DOHH2 (cell line): ENCODE results near the gene ZNF451.

Experiments
- H3F3A ChIP-seq: fragments of 200-600 bp; sonication (generic), shearing (Covaris generic); 2 replicates; pipeline ENCODE4 v1.6.0; 2016; ENCODE audit warnings: antibody characterized with exemption, mild to moderate bottlenecking; ENCODE audit not compliant: control insufficient read depth, insufficient read depth
- H3K27ac ChIP-seq: fragments of 200-600 bp; sonication (generic); 2 replicates; pipeline ENCODE4 v1.5.1; 2014; ENCODE audit warnings: low read depth, mild to moderate bottlenecking, low read length, moderate library complexity
- H3K27me3 ChIP-seq: fragments of 200-600 bp; sonication (generic); 2 replicates; pipeline ENCODE4 v1.6.1; 2014; ENCODE audit warnings: mild to moderate bottlenecking, low read length, mixed read lengths; ENCODE audit not compliant: control insufficient read depth
- H3K36me3 ChIP-seq: fragments of 200-600 bp; sonication (generic); 2 replicates; pipeline ENCODE4 v1.6.1; 2014; ENCODE audit warnings: mild to moderate bottlenecking, low read length, moderate library complexity, mixed read lengths; ENCODE audit not compliant: control insufficient read depth
- H3K4me1 ChIP-seq: fragments of 200-600 bp; sonication (generic); 2 replicates; pipeline ENCODE4 v1.6.1; 2014; ENCODE audit warnings: mild to moderate bottlenecking, low read length, mixed read lengths; ENCODE audit not compliant: control insufficient read depth
- H3K4me2 ChIP-seq: fragments of 200-600 bp; sonication (generic); 2 replicates; pipeline ENCODE4 v1.6.0; 2014; ENCODE audit warnings: mild to moderate bottlenecking, low read length, moderate library complexity
- H3K4me3 ChIP-seq: fragments of 200-600 bp; sonication (generic); 2 replicates; pipeline ENCODE4 v1.5.1; 2014; ENCODE audit warnings: mild to moderate bottlenecking, low read length, mixed read lengths
- H3K79me2 ChIP-seq: fragments of 200-600 bp; sonication (generic); 2 replicates; pipeline ENCODE4 v1.6.1; 2014; ENCODE audit warnings: mild to moderate bottlenecking, low read length, mixed read lengths; ENCODE audit not compliant: control insufficient read depth
- H3K9me2 ChIP-seq: fragments of 200-600 bp; sonication (generic); replicated peaks from 2 replicates; pipeline ENCODE4 v1.6.1; 2014; ENCODE audit warnings: mild to moderate bottlenecking, low read length, mixed read lengths; ENCODE audit not compliant: control insufficient read depth
- H3K9me3 ChIP-seq: fragments of 200-600 bp; sonication (generic); 2 replicates; pipeline ENCODE4 v1.6.1; 2014; ENCODE audit warnings: antibody characterized with exemption, low read length, mixed read lengths; ENCODE audit not compliant: control insufficient read depth, insufficient read depth
- H4K20me1 ChIP-seq: fragments of 200-600 bp; sonication (generic); 2 replicates; pipeline ENCODE4 v1.6.0; 2014; ENCODE audit warnings: low read depth, mild to moderate bottlenecking, antibody characterized with exemption, low read length, moderate library complexity; ENCODE audit not compliant: control insufficient read depth, insufficient read depth
- CTCF ChIP-seq: fragments of 200-600 bp; sonication (generic); IDR thresholded peaks from one replicate; pipeline ENCODE4 v1.5.1; 2014; ENCODE audit warnings: antibody characterized with exemption, mild to moderate bottlenecking, low read depth, low read length; ENCODE audit not compliant: poor library complexity, severe bottlenecking
- EZH2phosphoT487 ChIP-seq: fragments of 200-600 bp; sonication (generic); IDR thresholded peaks from 2 replicates; pipeline ENCODE4 v1.6.1; 2017; ENCODE audit warnings: borderline replicate concordance, mild to moderate bottlenecking, antibody characterized with exemption, low read length, moderate library complexity, mixed read lengths

The ZNF451 gene

DNA sequence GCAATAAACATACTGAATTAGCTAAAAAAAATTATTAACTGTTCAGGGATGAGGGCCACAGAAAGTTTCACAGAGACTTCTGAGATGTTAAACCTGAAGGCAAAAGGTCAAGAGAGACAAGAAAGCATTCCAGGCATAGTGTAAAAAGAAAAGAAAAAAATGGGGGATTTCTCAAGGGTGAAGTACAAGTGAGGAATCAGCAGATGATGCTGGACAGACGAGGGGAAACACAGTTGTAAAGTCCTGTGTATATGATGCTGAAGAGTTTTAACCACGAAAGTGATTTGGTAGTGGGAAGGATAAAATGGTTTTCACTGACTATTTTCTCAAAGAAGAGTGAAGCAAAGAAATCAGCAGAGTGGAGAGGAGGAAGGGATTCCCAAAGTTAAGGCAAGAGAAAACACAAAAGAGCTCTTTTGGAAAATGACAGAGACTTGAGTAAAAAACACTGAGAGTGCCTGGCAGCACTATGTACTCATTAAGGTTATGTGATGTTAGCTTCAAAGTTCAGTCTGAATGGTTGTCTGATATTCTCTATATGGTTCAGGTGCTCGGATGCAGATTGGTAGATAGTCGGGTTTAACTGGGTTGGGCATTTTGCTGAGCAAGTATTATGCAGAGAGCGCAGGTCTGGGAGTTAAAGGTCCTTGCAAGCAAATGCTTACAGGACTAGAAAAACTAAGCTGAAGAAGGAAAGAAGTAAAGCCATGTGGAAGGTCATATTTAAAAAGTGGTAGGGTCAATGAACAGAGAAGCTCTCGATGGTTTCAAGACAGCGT, 115.8 kb downstream of the ZNF451 start:
- Histone ChIP-seq H3K4me2 (no peak overlapping the region), H3F3A (no peaks in the 10 kb centered on the region), H3K9me2 (no peaks in the 10 kb centered on the region), H3K27ac (no peak overlapping the region), H3K27me3 (no peaks in the 10 kb centered on the region), H3K36me3 (0 out of 2 replicates have a peak, but pooled peaks cover 3% of the 10 kb centered on the region), H3K9me3 (no peaks in the 10 kb centered on the region), H3K79me2 (no peaks in the 10 kb centered on the region), H3K4me1 (peaks cover under 1% of the 10 kb centered on the region; the same call in 1 of the 2 replicates), H3K4me3 (no peak overlapping the region), H4K20me1 (no peaks in the 10 kb centered on the region)
- no peak for TF ChIP-seq CTCF
- TF ChIP-seq EZH2phosphoT487: no peak

- Histone ChIP-seq H3F3A (no peaks in the 10 kb centered on the region), H3K9me3 (no peaks in the 10 kb centered on the region), H3K4me1 (peaks cover 4% of the 10 kb centered on the region; the same call in 1 of the 2 replicates), H3K4me2 (no peak overlapping the region), H3K4me3 (no peak overlapping the region), H3K9me2 (no peaks in the 10 kb centered on the region), H3K36me3 (0 out of 2 replicates have a peak, but pooled peaks cover 3% of the 10 kb centered on the region), H3K27ac (no peak overlapping the region), H3K79me2 (no peaks in the 10 kb centered on the region), H3K27me3 (no peaks in the 10 kb centered on the region), H4K20me1 (no peaks in the 10 kb centered on the region)
- no peak for TF ChIP-seq EZH2phosphoT487
- TF ChIP-seq CTCF: no peak
These were observed 117.2 kb downstream of the ZNF451 start for GRCh38 chr6:57207141-57207540.

DNA sequence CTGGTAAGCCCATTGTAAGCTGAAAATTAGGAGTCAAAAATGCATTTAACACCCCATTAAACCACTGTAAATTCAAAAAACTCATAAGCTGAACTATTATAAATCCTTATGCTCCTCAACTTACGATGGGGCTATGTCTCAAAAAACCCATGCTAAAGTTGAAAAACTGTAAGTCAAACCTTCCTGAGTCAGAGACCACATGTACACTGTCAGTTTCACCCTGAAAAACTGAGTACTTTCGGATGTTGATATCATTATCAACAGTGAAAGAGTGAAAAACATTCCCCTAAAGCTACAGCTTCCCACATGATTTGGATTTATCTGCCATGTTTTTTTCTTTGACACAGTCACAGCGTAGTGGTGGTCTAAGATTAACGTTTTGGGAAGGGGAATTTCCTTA, 117.9 kb downstream of the ZNF451 start:
- H3K36me3 ChIP-seq: 0 out of 2 replicates have a peak, but pooled peaks cover 3% of the 10 kb centered on the region
- H3K9me2 ChIP-seq: no peaks in the 10 kb centered on the region
- no peaks in the 10 kb centered on the region for H3F3A ChIP-seq
- peaks cover 4% of the 10 kb centered on the region; the same call in 1 of the 2 replicates for H3K4me1 ChIP-seq
- no peak overlapping the region for H3K4me2 ChIP-seq
- H3K27ac ChIP-seq: no peak overlapping the region
- peaks cover 2% of the 10 kb centered on the region; the same call in 1 of the 2 replicates for H3K79me2 ChIP-seq
- no peaks in the 10 kb centered on the region for H4K20me1 ChIP-seq
- H3K4me3 ChIP-seq: no peak overlapping the region
- no peak for TF ChIP-seq CTCF
- no peak for TF ChIP-seq EZH2phosphoT487
- no peaks in the 10 kb centered on the region for H3K9me3 ChIP-seq
- no peaks in the 10 kb centered on the region for H3K27me3 ChIP-seq
